Measurements from ENCODE around the gene ETV5. TPM values are rescaled to one million over a fixed set of nuclear protein-coding genes. Genes with fewer than 3 reads are reported as not detected.

Gene ETV5
- polyA plus RNA-seq, 1 donor from 2014 or later: 0.30 TPM

DNA sequence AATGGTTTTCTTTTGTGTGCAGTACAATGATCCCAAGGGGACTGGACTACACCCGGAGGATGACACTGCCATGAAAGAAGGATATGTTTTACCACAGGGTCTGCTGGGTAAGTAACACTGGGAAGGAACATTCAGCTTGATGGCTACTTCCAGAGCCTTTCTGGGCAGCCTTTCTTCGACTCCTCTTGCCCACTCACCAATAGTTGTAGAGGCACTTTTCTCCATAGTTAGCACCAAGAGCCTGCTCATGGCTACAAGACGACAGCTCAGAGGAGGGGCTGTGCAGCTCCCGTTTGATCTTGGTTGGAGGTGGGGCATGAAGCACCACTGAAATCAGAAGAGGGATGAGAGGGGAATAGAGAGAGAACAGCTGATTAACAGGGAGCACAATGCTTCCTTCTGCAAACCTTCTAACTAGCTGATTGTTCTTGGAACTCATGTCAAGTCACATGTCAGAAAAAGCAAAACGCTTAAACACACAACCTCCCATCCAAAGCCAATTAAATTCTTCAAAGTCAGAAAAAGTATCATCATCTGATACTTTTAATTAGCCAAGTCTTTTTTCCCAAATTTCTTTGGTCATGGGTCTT is 27.9 kb downstream of the ETV5 start:
- Histone ChIP-seq H3K36me3 (ENCODE audit: insufficient read depth, low read length) (no peaks in the 10 kb centered on the region), H3K4me2 (ENCODE audit: low read length) (no peak overlapping the region), H4K20me1 (ENCODE audit: insufficient read depth) (no peaks in the 10 kb centered on the region), H3K9ac (ENCODE audit: low read length) (no peak overlapping the region), H3K27ac (ENCODE audit: low read length) (no peak overlapping the region), H3K9me3 (ENCODE audit: low read length) (no peaks in the 10 kb centered on the region), H2AFZ (ENCODE audit: low read depth, low read length) (no peak overlapping the region), H3F3A (ENCODE audit: insufficient read depth, low read length, poor library complexity, severe bottlenecking) (no peaks in the 10 kb centered on the region), H3K79me2 (replicated peaks; ENCODE audit: insufficient read depth, low read length) (no peaks in the 10 kb centered on the region), H3K27me3 (ENCODE audit: insufficient read depth, low read depth, low read length) (no peaks in the 10 kb centered on the region), H3K4me3 (ENCODE audit: low read length) (no peak overlapping the region), H3K9me2 (ENCODE audit: insufficient read depth, low read length) (no peaks in the 10 kb centered on the region)
- no peak for TF ChIP-seq TAF1 (IDR thresholded peaks at IDR 0.05; ENCODE audit: low read depth)
- TF ChIP-seq, protein P1, sequence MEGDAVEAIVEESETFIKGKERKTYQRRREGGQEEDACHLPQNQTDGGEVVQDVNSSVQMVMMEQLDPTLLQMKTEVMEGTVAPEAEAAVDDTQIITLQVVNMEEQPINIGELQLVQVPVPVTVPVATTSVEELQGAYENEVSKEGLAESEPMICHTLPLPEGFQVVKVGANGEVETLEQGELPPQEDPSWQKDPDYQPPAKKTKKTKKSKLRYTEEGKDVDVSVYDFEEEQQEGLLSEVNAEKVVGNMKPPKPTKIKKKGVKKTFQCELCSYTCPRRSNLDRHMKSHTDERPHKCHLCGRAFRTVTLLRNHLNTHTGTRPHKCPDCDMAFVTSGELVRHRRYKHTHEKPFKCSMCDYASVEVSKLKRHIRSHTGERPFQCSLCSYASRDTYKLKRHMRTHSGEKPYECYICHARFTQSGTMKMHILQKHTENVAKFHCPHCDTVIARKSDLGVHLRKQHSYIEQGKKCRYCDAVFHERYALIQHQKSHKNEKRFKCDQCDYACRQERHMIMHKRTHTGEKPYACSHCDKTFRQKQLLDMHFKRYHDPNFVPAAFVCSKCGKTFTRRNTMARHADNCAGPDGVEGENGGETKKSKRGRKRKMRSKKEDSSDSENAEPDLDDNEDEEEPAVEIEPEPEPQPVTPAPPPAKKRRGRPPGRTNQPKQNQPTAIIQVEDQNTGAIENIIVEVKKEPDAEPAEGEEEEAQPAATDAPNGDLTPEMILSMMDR (IDR thresholded peaks at IDR 0.05; ENCODE audit: poor library complexity, severe bottlenecking): no peak

DNA sequence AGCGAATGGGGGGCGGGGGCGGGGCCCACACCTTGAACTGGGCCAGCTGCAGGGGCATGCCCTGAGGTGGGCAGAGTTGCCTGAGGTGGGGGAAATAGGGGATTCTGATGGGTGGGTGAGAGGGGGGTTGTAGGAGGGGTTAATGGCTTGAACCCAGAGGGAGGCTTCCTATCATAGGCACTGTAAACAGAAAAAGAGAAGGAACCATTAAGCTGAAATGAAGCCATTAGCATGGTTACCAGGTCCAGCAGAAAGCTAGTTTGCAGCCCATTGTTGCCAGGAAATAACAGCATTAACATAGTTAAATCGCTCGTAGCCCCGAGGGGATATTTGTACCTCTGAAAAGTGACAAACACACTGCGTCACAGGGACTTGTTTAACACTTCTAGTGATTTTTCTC is 29.0 kb downstream of the ETV5 start:
- peaks cover 2% of the 10 kb centered on the region for H3K9me3 ChIP-seq (ENCODE audit: low read length)
- H3F3A ChIP-seq (ENCODE audit: insufficient read depth, low read length, poor library complexity, severe bottlenecking): no peaks in the 10 kb centered on the region
- no peaks in the 10 kb centered on the region for H4K20me1 ChIP-seq (ENCODE audit: insufficient read depth)
- no peak overlapping the region for H3K4me3 ChIP-seq (ENCODE audit: low read length)
- TF ChIP-seq, protein P1 (IDR thresholded peaks at IDR 0.05; ENCODE audit: poor library complexity, severe bottlenecking): no peak
- no peak for TF ChIP-seq EZH2 (IDR thresholded peaks at IDR 0.05; ENCODE audit: borderline replicate concordance, insufficient read depth, low read length, poor library complexity, severe bottlenecking)
- no peak for TF ChIP-seq SMC3 (conservative IDR thresholded peaks at IDR 0.05; ENCODE audit: poor library complexity)
- no peak for TF ChIP-seq TAF1 (IDR thresholded peaks at IDR 0.05; ENCODE audit: low read depth)
- TF ChIP-seq RAD21 (conservative IDR thresholded peaks at IDR 0.05): no peak
- TF ChIP-seq, protein P2, sequence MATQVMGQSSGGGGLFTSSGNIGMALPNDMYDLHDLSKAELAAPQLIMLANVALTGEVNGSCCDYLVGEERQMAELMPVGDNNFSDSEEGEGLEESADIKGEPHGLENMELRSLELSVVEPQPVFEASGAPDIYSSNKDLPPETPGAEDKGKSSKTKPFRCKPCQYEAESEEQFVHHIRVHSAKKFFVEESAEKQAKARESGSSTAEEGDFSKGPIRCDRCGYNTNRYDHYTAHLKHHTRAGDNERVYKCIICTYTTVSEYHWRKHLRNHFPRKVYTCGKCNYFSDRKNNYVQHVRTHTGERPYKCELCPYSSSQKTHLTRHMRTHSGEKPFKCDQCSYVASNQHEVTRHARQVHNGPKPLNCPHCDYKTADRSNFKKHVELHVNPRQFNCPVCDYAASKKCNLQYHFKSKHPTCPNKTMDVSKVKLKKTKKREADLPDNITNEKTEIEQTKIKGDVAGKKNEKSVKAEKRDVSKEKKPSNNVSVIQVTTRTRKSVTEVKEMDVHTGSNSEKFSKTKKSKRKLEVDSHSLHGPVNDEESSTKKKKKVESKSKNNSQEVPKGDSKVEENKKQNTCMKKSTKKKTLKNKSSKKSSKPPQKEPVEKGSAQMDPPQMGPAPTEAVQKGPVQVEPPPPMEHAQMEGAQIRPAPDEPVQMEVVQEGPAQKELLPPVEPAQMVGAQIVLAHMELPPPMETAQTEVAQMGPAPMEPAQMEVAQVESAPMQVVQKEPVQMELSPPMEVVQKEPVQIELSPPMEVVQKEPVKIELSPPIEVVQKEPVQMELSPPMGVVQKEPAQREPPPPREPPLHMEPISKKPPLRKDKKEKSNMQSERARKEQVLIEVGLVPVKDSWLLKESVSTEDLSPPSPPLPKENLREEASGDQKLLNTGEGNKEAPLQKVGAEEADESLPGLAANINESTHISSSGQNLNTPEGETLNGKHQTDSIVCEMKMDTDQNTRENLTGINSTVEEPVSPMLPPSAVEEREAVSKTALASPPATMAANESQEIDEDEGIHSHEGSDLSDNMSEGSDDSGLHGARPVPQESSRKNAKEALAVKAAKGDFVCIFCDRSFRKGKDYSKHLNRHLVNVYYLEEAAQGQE (IDR thresholded peaks at IDR 0.05; ENCODE audit: borderline replicate concordance): no peak
- no peak for TF ChIP-seq POLR2AphosphoS5 (IDR thresholded peaks at IDR 0.05)
- TF ChIP-seq MXI1 (conservative IDR thresholded peaks at IDR 0.05; ENCODE audit: poor library complexity, severe bottlenecking): no peak
- no peak overlapping the region for H3K4me2 ChIP-seq (ENCODE audit: low read length)
- H3K36me3 ChIP-seq (ENCODE audit: insufficient read depth, low read length): no peaks in the 10 kb centered on the region
- no peaks in the 10 kb centered on the region for H3K9me2 ChIP-seq (ENCODE audit: insufficient read depth, low read length)
- H3K79me2 ChIP-seq (replicated peaks; ENCODE audit: insufficient read depth, low read length): no peaks in the 10 kb centered on the region
- no peak overlapping the region for H3K27ac ChIP-seq (ENCODE audit: low read length)
- no peaks in the 10 kb centered on the region for H3K27me3 ChIP-seq (ENCODE audit: insufficient read depth, low read depth, low read length)
- H2AFZ ChIP-seq (ENCODE audit: low read depth, low read length): no peak overlapping the region
- no peak overlapping the region for H3K9ac ChIP-seq (ENCODE audit: low read length)
